Measurements from ENCODE around the gene RARRES2. TPM values are rescaled to one million over a fixed set of nuclear protein-coding genes. Genes with fewer than 3 reads are reported as not detected.

The RARRES2 gene
- total RNA-seq, 2 experiments from 2014 or later = not detected

GRCh38 chr7:150355666-150356059 lies 14.2 kb upstream of the RARRES2 start:
- ChIA-PET POLR2A (interaction anchor here (0.6 to 2.3 kb wide), 3 partner anchors 13 to 51 kb away, joined by 3 to 7 read pairs (median 4); partner anchors contain the start of gene REPIN1), CTCF (interaction anchor here (0.6 to 4.1 kb wide), 4 partner anchors 22 to 425 kb away, joined by 3 to 30 read pairs (median 6); a partner anchor contains a TSS)
- no peak overlapping the region for H3K27ac Mint-ChIP-seq
- Histone ChIP-seq H3K9me3 (ENCODE audit: control insufficient read depth in 1 of 2, insufficient read depth in 1 of 2, low read length in 2 of 2) (no peaks in the 10 kb centered on the region), H3K27ac (ENCODE audit: low read depth in 1 of 2, low read length in 2 of 2) (no peak overlapping the region), H3K27me3 (ENCODE audit: control insufficient read depth in 1 of 2, insufficient read depth in 2 of 2, low read length in 2 of 2) (no peaks in the 10 kb centered on the region), H3K36me3 (ENCODE audit: insufficient read depth, low read length) (no peaks in the 10 kb centered on the region), H3K4me1 (ENCODE audit: insufficient read depth, low read length) (peaks cover 28% of the 10 kb centered on the region), H3K4me3 (ENCODE audit: low read length) (no peak overlapping the region)
- no peaks in the 10 kb centered on the region for H3K9me3 Mint-ChIP-seq
- no peak for TF ChIP-seq CTCF (IDR thresholded peaks at IDR 0.05)
- H3K4me3 Mint-ChIP-seq = no peak overlapping the region
- intact Hi-C loops (cut with DNase I, micrococcal nuclease) = loop anchor here (1.0 to 10.0 kb wide), 6 partner anchors 23 to 402 kb away; partner anchors contain the start of gene ZNF775 (in 1 of the 2)
- ATAC-seq (ENCODE audit: poor library complexity) = no peak
- peaks cover 37% of the 10 kb centered on the region for H3K4me1 Mint-ChIP-seq (ENCODE audit: low read depth)
- DNase-seq = no peak
- no peaks in the 10 kb centered on the region for H3K36me3 Mint-ChIP-seq (ENCODE audit: low read depth)
- no peaks in the 10 kb centered on the region for H3K27me3 Mint-ChIP-seq

GRCh38 chr7:150351587-150352194 lies 10.3 kb upstream of the RARRES2 start:
- CTCF ChIA-PET = no interaction called here
- Mint-ChIP-seq H3K27ac (no peak overlapping the region), H3K4me3 (no peak overlapping the region), H3K4me1 (ENCODE audit: low read depth) (peaks cover 6% of the 10 kb centered on the region), H3K27me3 (peaks cover 1% of the 10 kb centered on the region), H3K9me3 (no peaks in the 10 kb centered on the region), H3K36me3 (ENCODE audit: low read depth) (no peaks in the 10 kb centered on the region)
- Histone ChIP-seq H3K36me3 (ENCODE audit: insufficient read depth, low read length) (no peaks in the 10 kb centered on the region), H3K4me1 (ENCODE audit: insufficient read depth, low read length) (no peaks in the 10 kb centered on the region), H3K9me3 (ENCODE audit: control insufficient read depth in 1 of 2, insufficient read depth in 1 of 2, low read length in 2 of 2) (no peaks in the 10 kb centered on the region), H3K4me3 (ENCODE audit: low read length) (no peak overlapping the region), H3K27ac (ENCODE audit: low read depth in 1 of 2, low read length in 2 of 2) (no peak overlapping the region), H3K27me3 (ENCODE audit: control insufficient read depth in 1 of 2, insufficient read depth in 2 of 2, low read length in 2 of 2) (no peaks in the 10 kb centered on the region)
- POLR2A ChIA-PET = interaction anchor here (0.6 kb wide), 1 partner anchor 69 kb away, joined by 3 read pairs; no protein-coding TSS in a partner anchor
- ATAC-seq (ENCODE audit: poor library complexity) = no peak
- TF ChIP-seq CTCF (IDR thresholded peaks at IDR 0.05) = no peak
- intact Hi-C loops (cut with DNase I, micrococcal nuclease) = loop anchor here in 1 of 2 experiments (10.0 kb wide), 1 partner anchor 403 kb away; no protein-coding TSS in a partner anchor
- no peak for DNase-seq

- H3K27me3 ChIP-seq (ENCODE audit: control insufficient read depth in 1 of 2, insufficient read depth in 2 of 2, low read length in 2 of 2) = peaks cover 10 to 14% of the 10 kb centered on the region in 2 experiments
- no peak for TF ChIP-seq CTCF (IDR thresholded peaks at IDR 0.05)
- no peaks in the 10 kb centered on the region for H3K4me1 ChIP-seq (ENCODE audit: insufficient read depth, low read length)
- Mint-ChIP-seq H3K4me3 (no peak overlapping the region), H3K36me3 (ENCODE audit: low read depth) (peaks cover 6% of the 10 kb centered on the region), H3K9me3 (no peaks in the 10 kb centered on the region), H3K27ac (no peak overlapping the region), H3K27me3 (peaks cover 30% of the 10 kb centered on the region), H3K4me1 (ENCODE audit: low read depth) (no peaks in the 10 kb centered on the region)
- no peak overlapping the region for H3K27ac ChIP-seq (ENCODE audit: low read depth in 1 of 2, low read length in 2 of 2)
- no peaks in the 10 kb centered on the region for H3K36me3 ChIP-seq (ENCODE audit: insufficient read depth, low read length)
- CTCF ChIA-PET = no interaction called here
- POLR2A ChIA-PET = no interaction called here
- no peak for ATAC-seq (ENCODE audit: poor library complexity)
- no peak for DNase-seq
- H3K9me3 ChIP-seq (ENCODE audit: control insufficient read depth in 1 of 2, insufficient read depth in 1 of 2, low read length in 2 of 2) = peaks cover 4 to 9% of the 10 kb centered on the region in 2 experiments
- intact Hi-C loops (cut with DNase I, micrococcal nuclease) = no loop called here
- H3K4me3 ChIP-seq (ENCODE audit: low read length) = no peak overlapping the region
These were observed 5.5 kb upstream of the RARRES2 start for GRCh38 chr7:150346922-150347321.
